GM12801 (cell line): Measurements from ENCODE around the gene GRK7.

ENCODE experiments used
- CTCF ChIP-seq: IDR thresholded peaks from one replicate; pipeline ENCODE4 v1.5.1; 2011; ENCODE audit warnings: control low read depth; ENCODE audit not compliant: insufficient read length; ENCODE audit errors: extremely low read depth

The GRK7 gene

GRCh38 chr3:141804778-141805639 lies 41.8 kb downstream of the GRK7 start:
- TF ChIP-seq CTCF = no peak

GRCh38 chr3:141807277-141808033 lies 44.2 kb downstream of the GRK7 start:
- no peak for TF ChIP-seq CTCF

- TF ChIP-seq CTCF = no peak
These were observed 45.4 kb downstream of the GRK7 start for GRCh38 chr3:141808586-141808985.

- no peak for TF ChIP-seq CTCF
These were observed 47.0 kb downstream of the GRK7 start for GRCh38 chr3:141810161-141810560.

- TF ChIP-seq CTCF = no peak
These were observed 48.1 kb downstream of the GRK7 start for GRCh38 chr3:141811348-141811747.

GRCh38 chr3:141812084-141812483 lies 48.9 kb downstream of the GRK7 start:
- TF ChIP-seq CTCF = no peak

- TF ChIP-seq CTCF = no peak
These were observed 49.4 kb downstream of the GRK7 start for GRCh38 chr3:141812586-141812985.
